Measurements from ENCODE around the gene CETP.
A peak's percentile ranks its signal among the peaks of the same experiment; 100 is the strongest.
"Not testable (repeated sequence)": the region's sequence is repeated elsewhere in the genome, so short reads cannot be mapped to it uniquely, and the experiment has no call there.

The CETP gene

GRCh38 chr16:56981729-56982271 lies 20.1 kb downstream of the CETP start:
- no peak for DNase-seq (ENCODE audit: low read depth, low spot score)

GRCh38 chr16:56982695-56983094 lies 20.9 kb downstream of the CETP start:
- DNase-seq (ENCODE audit: low read depth, low spot score) = no peak

GRCh38 chr16:56983211-56983751 lies 21.5 kb downstream of the CETP start:
- no peak for DNase-seq (ENCODE audit: low read depth, low spot score)

GRCh38 chr16:56984639-56985038 lies 22.9 kb downstream of the CETP start:
- DNase-seq (ENCODE audit: low read depth, low spot score) = no peak

- DNase-seq (ENCODE audit: low read depth, low spot score) = peak; percentile 34
Observed at GRCh38 chr16:56985288-56985961, 23.7 kb downstream of the CETP start.

GRCh38 chr16:56985962-56986360 lies 24.2 kb downstream of the CETP start:
- DNase-seq (ENCODE audit: low read depth, low spot score) = no peak

- no peak for DNase-seq (ENCODE audit: low read depth, low spot score)
Observed at GRCh38 chr16:56986361-56986760, 24.6 kb downstream of the CETP start.

GRCh38 chr16:56986908-56987307 lies 25.2 kb downstream of the CETP start:
- DNase-seq (ENCODE audit: low read depth, low spot score) = not testable (repeated sequence)

- DNase-seq (ENCODE audit: low read depth, low spot score) = no peak
Observed at GRCh38 chr16:56987692-56988091, 25.9 kb downstream of the CETP start.

GRCh38 chr16:56988161-56988947 lies 26.6 kb downstream of the CETP start:
- no peak for DNase-seq (ENCODE audit: low read depth, low spot score)

- DNase-seq (ENCODE audit: low read depth, low spot score) = peak; percentile 71
Observed at GRCh38 chr16:56988948-56989945, 27.5 kb downstream of the CETP start, which contains the start of gene NLRC5. TSS of gene NLRC5 (plus strand) at chr16:56989557. CDS start at chr16:57020713, 31,156 bp downstream.

- no peak for DNase-seq (ENCODE audit: low read depth, low spot score)
Observed at GRCh38 chr16:56989988-56990387, 28.2 kb downstream of the CETP start.

GRCh38 chr16:56990407-56991286 lies 28.9 kb downstream of the CETP start:
- no peak for DNase-seq (ENCODE audit: low read depth, low spot score)

GRCh38 chr16:56992431-56992830 lies 30.7 kb downstream of the CETP start:
- not testable (repeated sequence) for DNase-seq (ENCODE audit: low read depth, low spot score)

- DNase-seq (ENCODE audit: low read depth, low spot score) = no peak
Observed at GRCh38 chr16:56993204-56993603, 31.5 kb downstream of the CETP start.

- no peak for DNase-seq (ENCODE audit: low read depth, low spot score)
Observed at GRCh38 chr16:56994311-56994710, 32.6 kb downstream of the CETP start.

- no peak for DNase-seq (ENCODE audit: low read depth, low spot score)
Observed at GRCh38 chr16:56995136-56995805, 33.5 kb downstream of the CETP start.

- no peak for DNase-seq (ENCODE audit: low read depth, low spot score)
Observed at GRCh38 chr16:56997264-56997663, 35.5 kb downstream of the CETP start.

- no peak for DNase-seq (ENCODE audit: low read depth, low spot score)
Observed at GRCh38 chr16:56997931-56998330, 36.2 kb downstream of the CETP start.

- DNase-seq (ENCODE audit: low read depth, low spot score) = no peak
Observed at GRCh38 chr16:56998352-56998751, 36.6 kb downstream of the CETP start.
